IPS-15b (cell line): Measurements from ENCODE around the gene TBXA2R.
"Not testable (repeated sequence)": the region's sequence is repeated elsewhere in the genome, so short reads cannot be mapped to it uniquely, and the experiment has no call there.

Experiments
- H3K27me3 ChIP-seq: one replicate; pipeline ENCODE4 v1.6.1; 2013; ENCODE audit warnings: low read length; ENCODE audit not compliant: control insufficient read depth, insufficient read depth
- H3K36me3 ChIP-seq: one replicate; pipeline ENCODE4 v1.6.1; 2013; ENCODE audit warnings: low read length; ENCODE audit not compliant: control insufficient read depth, insufficient read depth
- H3K4me1 ChIP-seq: one replicate; pipeline ENCODE4 v1.6.1; 2013; ENCODE audit warnings: mild to moderate bottlenecking, low read length; ENCODE audit not compliant: control insufficient read depth, insufficient read depth
- H3K4me3 ChIP-seq: one replicate; pipeline ENCODE4 v1.5.1; 2013; ENCODE audit warnings: low read depth, low read length
- H3K9ac ChIP-seq: one replicate; pipeline ENCODE4 v1.6.1; 2013; ENCODE audit warnings: low read depth, mild to moderate bottlenecking, low read length
- H3K9me3 ChIP-seq: one replicate; pipeline ENCODE4 v1.6.1; 2013; ENCODE audit warnings: mild to moderate bottlenecking, low read length; ENCODE audit not compliant: control insufficient read depth, insufficient read depth

Gene TBXA2R

DNA sequence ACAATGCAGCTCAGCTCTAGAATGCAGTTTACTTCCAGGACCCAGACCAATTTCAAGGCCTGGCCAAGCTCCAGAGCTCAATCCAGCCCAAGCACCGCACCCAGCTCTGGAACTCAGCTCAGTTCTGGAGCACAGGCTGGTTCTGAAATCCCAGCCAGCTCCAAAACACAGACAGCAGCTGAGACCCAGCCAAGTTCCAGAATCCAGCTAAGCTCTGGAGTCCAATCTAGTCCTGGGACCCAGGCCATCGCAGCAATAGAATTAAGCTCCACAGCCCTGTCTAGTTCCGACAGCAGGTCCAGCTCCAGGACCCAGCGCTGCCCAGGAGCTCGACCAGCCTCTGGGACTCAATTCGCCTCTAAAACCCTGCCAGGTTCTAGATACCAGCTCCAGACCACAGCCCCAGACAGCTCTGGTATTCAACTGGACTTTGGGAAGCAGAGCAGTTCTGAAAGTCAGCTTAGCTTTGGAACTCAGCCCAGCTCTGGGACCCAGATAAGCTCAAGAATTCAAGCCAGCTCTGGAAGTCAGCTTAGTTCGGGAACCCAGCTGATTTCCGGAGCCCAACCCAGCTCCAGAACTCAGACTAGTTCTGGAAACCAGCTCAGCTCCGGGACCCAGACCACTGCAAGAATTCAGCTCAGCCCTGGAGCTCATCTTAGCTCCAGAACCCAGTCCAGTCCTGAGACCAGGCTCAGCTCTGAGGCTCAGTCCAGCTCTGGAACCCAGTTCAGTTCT, 14.6 kb downstream of the TBXA2R start:
- no peak overlapping the region for H3K9ac ChIP-seq
- peaks cover 2% of the 10 kb centered on the region for H3K27me3 ChIP-seq
- no peaks in the 10 kb centered on the region for H3K36me3 ChIP-seq
- no peak overlapping the region for H3K4me3 ChIP-seq
- H3K4me1 ChIP-seq, result no peaks in the 10 kb centered on the region
- peaks cover 3% of the 10 kb centered on the region for H3K9me3 ChIP-seq

DNA sequence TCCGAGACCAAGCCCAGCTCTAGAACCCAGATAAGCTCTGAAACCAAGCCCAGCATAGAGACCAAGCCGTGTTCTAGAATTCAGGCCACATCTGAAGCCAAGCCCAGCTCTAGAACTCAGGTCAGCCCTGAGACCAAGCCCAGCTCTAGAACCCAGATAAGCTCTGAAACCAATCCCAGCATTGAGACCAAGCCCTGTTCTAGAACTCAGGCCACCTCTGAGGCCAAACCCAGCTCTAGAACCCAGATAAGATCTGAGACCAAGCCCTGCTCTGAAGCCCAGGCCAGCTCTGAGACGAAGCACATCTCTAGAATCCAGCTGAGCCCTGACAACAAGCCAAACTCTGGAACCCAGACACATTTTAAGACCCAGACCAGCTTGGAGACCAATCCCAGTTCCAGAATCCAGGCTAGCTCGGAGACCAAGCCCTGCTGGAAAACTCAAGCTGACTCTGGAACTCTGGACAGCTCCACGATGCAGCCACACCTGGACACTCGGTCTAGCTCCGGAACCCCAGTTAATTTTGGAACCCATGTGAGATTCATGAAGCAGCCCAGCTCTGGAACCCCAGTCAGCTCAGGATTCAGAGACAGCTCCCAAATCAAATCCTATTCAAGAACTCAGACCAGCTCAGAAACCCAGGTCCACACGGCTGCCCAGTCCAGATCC, 15.6 kb downstream of the TBXA2R start:
- H3K9ac ChIP-seq, result no peak overlapping the region
- H3K36me3 ChIP-seq, result no peaks in the 10 kb centered on the region
- H3K9me3 ChIP-seq, result peaks cover 3% of the 10 kb centered on the region
- peaks cover 5% of the 10 kb centered on the region for H3K27me3 ChIP-seq
- no peak overlapping the region for H3K4me3 ChIP-seq
- H3K4me1 ChIP-seq, result no peaks in the 10 kb centered on the region

DNA sequence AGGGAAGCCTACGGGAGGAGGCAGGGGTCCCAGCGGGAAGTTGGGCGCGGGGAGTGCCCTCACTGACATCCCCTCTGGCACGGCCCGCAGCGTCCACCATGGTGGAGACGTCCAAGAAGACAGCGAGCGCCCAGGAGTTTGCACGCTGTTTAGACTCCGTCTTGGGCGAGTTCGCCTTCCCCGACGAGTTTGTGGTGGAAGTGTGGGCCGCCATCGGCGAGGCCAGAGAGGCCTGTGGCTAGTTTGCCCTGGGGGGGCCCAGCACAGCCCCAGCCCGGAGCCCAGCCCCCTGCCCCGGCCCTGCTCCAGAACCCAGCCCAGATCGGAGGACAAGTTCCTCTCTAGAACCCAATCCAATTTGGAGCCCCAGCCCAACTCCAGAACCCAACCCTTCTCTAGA, 16.7 kb downstream of the TBXA2R start:
- Histone ChIP-seq H3K27me3 (peaks cover 12% of the 10 kb centered on the region), H3K36me3 (no peaks in the 10 kb centered on the region), H3K4me1 (no peaks in the 10 kb centered on the region), H3K9me3 (peaks cover 3% of the 10 kb centered on the region), H3K4me3 (no peak overlapping the region), H3K9ac (no peak overlapping the region)

DNA sequence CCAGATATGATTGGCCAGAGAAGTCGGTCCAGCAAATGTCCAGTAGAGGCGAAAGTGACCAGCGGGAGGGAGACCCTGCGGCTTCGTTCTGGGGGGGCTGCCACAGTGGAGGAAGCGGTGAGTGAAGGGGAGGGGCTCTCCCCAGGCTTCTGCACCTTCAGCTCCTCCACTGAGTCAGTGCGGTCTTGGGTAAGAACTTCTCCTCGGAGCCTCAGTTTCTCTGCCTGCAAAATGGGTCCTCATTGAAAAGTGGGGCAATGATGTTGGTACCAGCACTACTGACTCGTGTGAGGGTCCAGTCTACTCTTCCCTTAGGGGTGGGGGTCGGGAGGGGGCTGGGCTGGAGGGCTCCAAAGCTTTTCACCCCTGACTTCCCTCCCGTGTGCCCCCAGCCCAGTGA, 17.2 kb downstream of the TBXA2R start:
- Histone ChIP-seq H3K4me3 (no peak overlapping the region), H3K9me3 (peaks cover 3% of the 10 kb centered on the region), H3K9ac (no peak overlapping the region), H3K4me1 (no peaks in the 10 kb centered on the region), H3K36me3 (no peaks in the 10 kb centered on the region), H3K27me3 (peaks cover 15% of the 10 kb centered on the region)

DNA sequence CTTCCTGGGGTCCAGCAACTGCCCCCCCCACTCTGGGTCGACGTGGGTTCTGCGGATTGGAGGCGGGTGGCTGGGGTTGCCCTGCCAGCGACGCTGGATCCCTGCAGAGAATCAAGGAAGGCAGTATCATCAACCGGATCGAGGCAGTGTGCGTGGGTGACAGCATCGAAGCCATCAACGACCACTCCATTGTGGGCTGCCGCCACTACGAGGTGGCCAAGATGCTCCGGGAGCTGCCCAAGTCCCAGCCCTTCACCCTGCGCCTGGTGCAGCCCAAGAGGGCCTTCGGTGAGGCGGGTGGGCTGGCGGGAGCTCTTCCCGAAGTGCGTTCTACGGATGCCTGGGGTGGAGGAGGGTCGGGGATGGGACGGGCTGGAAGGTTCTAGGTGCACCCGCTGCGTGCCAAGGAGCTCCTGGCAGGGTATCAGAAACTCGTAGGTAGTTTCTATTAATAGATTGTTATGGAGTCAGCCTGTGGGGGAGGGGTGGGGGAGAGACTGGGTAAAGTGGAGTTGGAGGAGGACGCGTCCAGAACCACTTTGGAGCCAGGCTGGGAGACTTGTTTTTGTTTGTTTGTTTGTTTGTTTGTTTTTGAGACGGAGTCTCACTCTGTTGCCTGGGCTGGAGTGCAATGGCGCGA, 19.8 kb downstream of the TBXA2R start:
- Histone ChIP-seq H3K9ac (no peak overlapping the region), H3K9me3 (peaks cover 3% of the 10 kb centered on the region), H3K27me3 (peaks cover 17% of the 10 kb centered on the region), H3K4me1 (no peaks in the 10 kb centered on the region), H3K36me3 (no peaks in the 10 kb centered on the region), H3K4me3 (no peak overlapping the region)

DNA sequence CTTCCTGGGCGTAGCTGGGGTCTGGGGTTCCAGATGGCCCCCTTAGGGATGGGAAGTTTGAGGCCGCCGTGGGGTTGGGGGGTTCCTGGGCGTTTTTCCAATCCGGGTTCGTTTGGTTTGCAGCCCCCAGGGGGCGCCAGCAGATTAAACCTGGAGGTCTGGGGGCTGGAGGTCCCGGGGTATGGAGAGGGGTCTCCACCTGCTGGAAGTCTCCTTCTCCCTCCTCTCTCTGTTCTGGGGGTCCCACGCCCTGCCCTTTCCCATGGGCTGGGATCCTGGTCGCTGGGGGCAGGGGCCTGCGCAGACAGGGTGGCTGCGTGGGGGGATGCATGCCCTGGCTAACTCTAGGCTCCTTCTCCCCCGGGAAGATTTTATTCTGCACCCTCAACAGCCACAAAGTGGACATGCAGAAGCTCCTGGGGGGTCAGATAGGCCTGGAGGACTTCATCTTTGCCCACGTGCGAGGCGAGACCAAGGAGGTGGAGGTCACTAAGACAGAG, 20.5 kb downstream of the TBXA2R start:
- H3K9ac ChIP-seq, result peak overlapping the region; percentile 24

DNA sequence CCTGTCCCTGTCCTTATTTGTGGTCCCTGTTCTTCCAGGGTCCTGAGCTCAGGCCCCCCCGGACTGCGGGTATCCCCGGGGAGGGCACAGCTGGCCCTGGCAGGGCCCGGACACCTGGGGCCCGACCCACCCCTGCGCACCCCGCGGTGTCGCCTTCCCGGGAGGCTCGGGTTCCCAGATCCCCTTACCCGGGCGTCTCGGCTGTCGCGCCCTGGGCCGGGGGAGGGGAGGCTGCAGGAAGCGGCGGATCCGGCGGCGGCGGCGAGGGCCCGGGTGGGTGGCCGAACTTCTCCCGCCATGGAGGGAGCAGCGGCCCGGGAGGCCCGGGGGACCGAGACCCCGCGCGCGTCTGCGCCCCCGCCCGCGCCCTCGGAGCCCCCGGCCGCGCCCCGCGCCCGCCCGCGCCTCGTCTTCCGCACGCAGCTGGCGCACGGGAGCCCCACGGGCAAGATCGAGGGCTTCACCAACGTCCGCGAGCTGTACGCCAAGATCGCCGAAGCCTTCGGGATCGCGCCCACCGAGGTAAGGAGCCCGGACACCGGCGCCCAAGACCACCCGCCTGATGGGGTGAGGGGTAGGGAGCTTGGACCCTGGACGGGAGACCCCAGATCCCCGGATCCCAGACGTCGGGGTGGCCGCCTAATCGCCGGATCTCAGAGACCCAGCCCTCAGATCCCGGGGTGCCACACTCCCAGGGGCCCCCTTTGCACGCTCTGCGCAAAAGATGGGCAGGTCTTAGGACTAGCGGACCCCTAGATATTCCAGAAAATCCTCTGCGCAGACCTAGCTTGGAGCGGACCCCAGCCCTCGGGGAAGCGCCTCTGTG, 21.2 kb downstream of the TBXA2R start, which contains the start of gene GIPC3:
Gene GIPC3 (plus strand): TSS at position 178 of the 826 bp plus-strand sequence. CDS start 120 bp downstream, at position 298.
- H3K4me3 ChIP-seq, result peak within 1 kb of the TSS; percentile 55
- no peaks in the 10 kb centered on the region for H3K4me1 ChIP-seq
- no peaks in the 10 kb centered on the region for H3K36me3 ChIP-seq

More for the DNA sequence above, 20.5 kb downstream of the TBXA2R start:
- no peaks in the 10 kb centered on the region for H3K36me3 ChIP-seq
- peaks cover 2% of the 10 kb centered on the region for H3K9me3 ChIP-seq
- H3K27me3 ChIP-seq, result peaks cover 17% of the 10 kb centered on the region
- H3K4me1 ChIP-seq, result no peaks in the 10 kb centered on the region
- H3K4me3 ChIP-seq, result peak overlapping the region; percentile 55

DNA sequence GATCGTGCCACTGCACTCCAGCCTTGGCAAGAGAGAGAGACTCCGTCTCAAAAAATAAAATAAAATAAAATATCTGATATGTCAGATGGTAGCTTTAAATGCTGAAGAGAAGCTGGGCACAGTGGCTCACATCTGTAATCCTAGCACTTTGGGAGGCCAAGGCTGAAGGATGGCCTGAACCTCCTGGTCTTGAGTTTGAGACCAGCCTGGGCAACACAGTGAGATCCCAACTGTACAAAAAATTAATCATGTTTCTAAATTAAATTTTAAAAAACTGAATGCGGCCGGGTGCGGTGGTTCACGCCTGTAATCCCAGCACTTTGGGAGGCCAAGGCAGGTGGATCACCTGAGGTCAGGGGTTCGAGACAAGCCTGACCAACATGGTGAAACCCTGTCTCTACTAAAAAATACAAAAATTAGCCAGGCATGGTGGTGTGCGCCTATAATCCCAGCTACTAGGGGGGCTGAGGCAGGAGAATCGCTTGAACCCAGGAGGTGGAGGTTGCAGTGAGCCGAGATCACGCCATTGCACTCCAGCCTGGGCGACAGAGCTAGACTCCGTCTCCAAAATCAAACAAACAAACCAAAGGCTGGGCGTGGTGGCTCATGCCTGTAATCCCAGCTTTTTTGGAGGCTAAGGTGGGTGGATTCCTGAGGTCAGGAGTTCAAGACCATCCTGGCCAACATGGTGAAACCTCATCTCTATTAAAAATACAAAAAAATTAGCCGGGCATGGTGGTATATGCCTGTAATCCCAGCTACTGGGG, 22.5 kb downstream of the TBXA2R start:
- not testable (repeated sequence) for H3K9me3 ChIP-seq, H3K4me1 ChIP-seq, H3K4me3 ChIP-seq, H3K9ac ChIP-seq, H3K36me3 ChIP-seq
- peaks cover 17% of the 10 kb centered on the region for H3K27me3 ChIP-seq

More for the DNA sequence above, 21.2 kb downstream of the TBXA2R start, which contains the start of gene GIPC3:
- peak within 1 kb of the TSS; percentile 24 for H3K9ac ChIP-seq
- peaks cover 17% of the 10 kb centered on the region for H3K27me3 ChIP-seq
- H3K9me3 ChIP-seq, result no peaks in the 10 kb centered on the region

DNA sequence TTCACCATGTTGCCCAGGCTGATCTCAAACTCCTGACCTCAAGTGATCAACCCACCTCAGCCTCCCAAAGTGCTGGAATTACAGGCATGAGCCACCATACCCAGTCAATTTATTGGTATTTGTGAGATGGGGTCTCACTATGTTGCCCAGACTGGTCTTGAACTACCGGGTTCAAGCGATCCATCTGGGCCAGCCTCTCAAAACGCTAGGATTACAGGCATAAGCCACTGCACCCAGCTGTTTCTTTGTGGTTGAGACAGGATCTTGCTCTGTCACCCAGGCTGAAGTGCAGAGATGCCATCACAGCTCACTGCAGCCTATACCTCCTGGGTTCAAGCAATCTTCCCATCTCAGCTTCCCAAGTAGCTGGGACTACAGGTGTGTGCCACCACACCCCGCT, 24.9 kb downstream of the TBXA2R start:
- not testable (repeated sequence) for H3K4me3 ChIP-seq, H3K4me1 ChIP-seq, H3K9me3 ChIP-seq

DNA sequence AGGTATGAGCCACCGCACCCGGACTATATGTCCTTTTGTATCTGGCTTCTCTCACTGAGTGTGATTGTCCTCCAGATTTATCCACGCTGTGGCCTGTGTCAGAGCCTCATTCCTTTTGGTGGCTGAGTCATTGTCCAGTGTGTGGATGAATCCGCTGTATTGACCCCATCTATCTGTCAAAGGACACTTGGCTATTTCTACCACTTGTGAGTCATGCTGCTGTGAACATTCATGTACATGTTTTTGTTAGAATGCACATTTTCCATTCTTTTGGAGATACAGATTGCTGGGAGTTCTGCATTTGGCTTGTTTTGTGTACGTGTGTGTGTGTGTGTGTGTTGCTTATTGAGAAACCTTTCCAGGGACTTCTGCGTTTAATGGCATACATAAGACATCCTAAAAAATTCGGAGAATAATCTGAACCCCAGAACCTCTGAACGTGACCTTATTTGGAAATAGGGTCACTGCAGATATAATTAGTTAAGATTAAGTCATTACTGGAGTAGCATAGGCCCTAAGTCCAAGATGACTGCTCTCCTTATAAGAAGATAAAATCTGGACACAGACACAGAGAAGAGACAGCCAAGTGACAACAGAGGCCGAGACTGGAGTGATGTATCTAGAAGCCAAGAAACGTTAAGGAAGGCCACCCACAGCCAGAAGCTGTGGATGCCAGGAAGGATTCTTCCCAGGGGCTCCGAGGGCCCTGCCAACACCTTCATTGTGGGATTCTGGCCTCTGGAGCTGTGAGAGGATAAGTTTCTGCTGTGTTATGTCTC, 26.3 kb downstream of the TBXA2R start:
- H3K9ac ChIP-seq, result no peak overlapping the region
- peaks cover 2% of the 10 kb centered on the region for H3K36me3 ChIP-seq
- H3K4me3 ChIP-seq, result no peak overlapping the region
- H3K9me3 ChIP-seq, result no peaks in the 10 kb centered on the region
- peaks cover 10% of the 10 kb centered on the region for H3K27me3 ChIP-seq
- H3K4me1 ChIP-seq, result no peaks in the 10 kb centered on the region

More for the DNA sequence above, 24.9 kb downstream of the TBXA2R start:
- not testable (repeated sequence) for H3K36me3 ChIP-seq, H3K9ac ChIP-seq
- peaks cover 17% of the 10 kb centered on the region for H3K27me3 ChIP-seq
